ENCODE measurements around the gene OR6C1.
"Not testable (repeated sequence)": the region's sequence is repeated elsewhere in the genome, so short reads cannot be mapped to it uniquely, and the experiment has no call there.

Gene OR6C1

DNA sequence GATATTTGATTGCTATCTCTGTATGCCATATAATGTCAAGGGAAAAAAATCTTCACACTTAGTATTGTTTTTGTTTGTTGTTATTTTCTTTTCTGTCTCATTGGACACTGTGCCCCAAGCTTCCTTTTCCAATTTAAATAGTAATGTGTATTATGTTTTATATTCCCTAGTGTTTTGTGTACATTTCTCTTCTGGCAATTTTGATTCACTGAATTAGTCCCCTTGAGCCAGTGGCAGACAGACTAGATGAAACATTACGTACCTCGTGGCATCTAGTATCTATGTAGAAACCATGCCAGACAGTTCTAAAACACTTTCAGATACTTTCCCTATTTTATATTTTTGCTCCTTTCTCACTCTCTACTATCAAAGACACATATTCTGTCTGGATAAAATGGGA, at the start of gene OR6C1:
Gene OR6C1 (plus strand): TSS at position 301 of the 400 bp plus-strand sequence. CDS start 6,257 bp downstream, outside the sequence.
- DNase-seq (ENCODE audit: low read depth, low spot score) = no peak

DNA sequence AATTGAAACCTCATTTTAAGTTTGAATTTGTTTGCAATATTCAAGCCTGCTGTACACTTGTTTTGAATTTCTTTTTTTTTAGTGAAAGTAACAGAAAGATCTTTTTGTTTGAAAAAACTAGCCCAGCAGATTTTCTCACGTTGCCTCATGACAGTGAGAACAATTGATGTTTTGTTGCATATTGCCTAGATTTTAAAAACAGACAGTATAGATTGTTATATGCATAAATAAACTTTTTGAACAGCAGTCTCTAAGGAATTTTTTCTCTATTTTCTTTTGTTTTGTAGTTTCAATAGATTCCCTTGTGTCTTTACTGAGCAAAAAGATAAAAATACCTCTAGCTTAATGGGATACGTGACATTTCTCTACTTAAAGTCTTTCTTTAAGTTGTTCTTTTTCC, 33.2 kb upstream of the OR6C1 start:
- no peak for DNase-seq (ENCODE audit: low read depth, low spot score)

DNA sequence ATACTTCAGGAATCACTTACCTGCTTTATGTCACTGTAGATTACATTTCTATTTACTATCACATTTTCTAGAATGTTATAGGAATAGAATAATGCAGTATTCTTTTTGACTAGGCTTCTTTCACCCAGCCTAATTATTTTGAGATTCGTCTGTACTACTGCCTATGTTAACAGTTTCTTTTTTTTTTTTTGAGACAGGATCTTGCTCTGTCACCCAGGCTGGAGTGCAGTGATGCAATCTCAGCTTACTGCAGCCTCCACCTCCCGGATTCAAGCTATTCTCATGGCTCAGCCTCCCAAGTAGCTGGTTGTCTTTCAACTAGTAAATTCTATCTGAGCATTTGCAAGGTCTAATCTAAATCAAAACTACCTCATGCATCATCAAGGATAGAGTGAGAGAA, 24.1 kb upstream of the OR6C1 start:
- DNase-seq (ENCODE audit: low read depth, low spot score) = no peak

DNA sequence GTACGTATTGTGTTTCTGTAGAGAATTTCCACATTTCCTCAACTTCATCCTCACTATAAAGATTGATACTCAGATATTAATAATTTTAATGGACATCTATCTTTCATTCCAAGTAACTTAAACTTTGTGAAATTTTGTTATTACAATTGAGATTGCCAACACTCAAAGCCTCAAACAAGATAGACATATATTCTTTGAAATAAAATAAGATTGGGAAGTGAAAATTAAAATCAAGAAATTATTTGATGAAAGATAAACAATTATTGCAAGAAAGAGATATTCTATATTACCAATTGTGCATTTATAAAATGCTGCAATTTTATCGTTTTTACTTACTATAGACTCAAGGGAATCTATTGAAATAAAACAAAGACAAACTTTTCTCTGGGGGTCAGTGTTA, 17.7 kb upstream of the OR6C1 start, which contains the start of gene OR6C6:
Gene OR6C6 (minus strand): TSS at position 101 of the 400 bp plus-strand sequence. CDS start 1,337 bp downstream, outside the sequence.
- DNase-seq (ENCODE audit: low read depth, low spot score) = no peak

DNA sequence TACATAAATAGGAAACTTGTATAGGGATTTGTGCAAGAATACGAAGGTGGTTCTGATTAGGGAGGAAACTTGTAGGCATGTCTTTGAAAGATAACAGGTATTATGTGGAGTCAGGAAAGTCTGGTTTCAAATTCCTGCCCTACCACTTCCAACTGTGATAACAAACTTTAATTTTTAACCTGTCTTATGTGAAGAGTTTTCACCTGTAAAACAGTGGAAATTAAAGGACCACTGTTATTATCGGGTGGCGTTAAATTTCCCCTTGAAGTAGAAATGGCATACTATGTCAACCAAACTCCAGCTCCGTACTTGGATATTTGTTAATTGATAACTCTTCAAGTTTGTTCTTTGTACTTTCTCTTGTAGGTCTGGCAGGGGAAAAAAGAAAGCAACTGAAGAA, 6.1 kb downstream of the OR6C1 start:
- DNase-seq (ENCODE audit: low read depth, low spot score) = no peak

DNA sequence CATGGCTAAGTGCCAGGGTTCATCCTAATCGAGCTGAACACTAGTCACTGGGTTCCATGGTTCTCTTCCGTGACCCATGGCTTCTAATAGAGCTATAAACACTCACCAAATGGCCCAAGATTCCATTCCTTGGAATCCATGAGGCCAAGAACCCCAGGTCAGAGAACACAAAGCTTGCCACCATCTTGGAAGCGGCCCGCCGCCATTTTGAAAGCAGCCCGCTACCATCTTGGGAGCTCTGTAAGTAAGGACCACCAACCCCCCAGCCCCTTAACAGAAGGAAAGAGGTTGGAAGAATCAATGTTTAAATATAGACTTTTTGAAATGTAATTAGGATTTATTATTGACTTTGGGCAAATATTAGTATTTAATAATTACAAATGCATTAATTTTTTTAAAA, 11.7 kb downstream of the OR6C1 start:
- not testable (repeated sequence) for DNase-seq (ENCODE audit: low read depth, low spot score)

DNA sequence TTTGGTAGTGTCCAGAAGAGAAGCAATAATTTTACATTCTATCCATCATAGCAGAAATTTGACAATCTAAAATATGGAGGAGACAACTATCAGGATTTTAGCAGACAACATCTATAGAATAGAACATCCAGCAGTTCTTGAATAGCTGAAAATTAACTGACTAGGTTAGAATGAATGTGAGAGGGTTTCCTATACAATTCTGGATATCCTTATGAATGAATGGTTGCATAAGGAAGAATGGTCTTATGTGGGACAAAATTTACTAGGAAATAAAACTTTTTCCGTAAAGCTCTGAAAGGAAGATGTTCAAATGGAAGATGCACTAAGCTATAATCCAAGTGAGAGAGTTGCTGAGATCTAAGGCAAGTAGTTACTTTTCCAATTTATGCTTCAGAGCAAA, 16.3 kb downstream of the OR6C1 start, which contains the start of gene OR6C3:
Gene OR6C3 (plus strand): TSS at position 301 of the 400 bp plus-strand sequence. CDS start 955 bp downstream, outside the sequence.
- DNase-seq (ENCODE audit: low read depth, low spot score) = no peak

DNA sequence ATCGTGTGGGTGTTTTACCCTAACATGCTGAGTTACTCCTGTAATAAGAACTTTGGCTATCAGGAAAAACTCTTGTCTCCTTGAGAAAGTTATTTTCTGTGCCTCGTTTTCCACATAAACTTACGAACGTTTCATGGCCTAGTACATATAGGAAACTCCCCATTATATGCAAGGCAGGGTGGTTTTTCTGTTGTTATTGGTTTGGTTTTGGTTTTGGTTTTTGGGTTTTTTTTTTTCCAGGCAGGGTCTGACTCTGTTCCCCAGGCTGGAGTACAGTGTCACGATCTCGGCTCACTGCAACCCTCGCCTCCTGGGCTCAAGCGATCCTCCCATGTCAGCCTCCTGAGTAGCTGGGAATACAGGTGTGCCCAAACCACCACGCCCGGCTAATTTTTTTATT, 21.9 kb downstream of the OR6C1 start:
- DNase-seq (ENCODE audit: low read depth, low spot score) = no peak

DNA sequence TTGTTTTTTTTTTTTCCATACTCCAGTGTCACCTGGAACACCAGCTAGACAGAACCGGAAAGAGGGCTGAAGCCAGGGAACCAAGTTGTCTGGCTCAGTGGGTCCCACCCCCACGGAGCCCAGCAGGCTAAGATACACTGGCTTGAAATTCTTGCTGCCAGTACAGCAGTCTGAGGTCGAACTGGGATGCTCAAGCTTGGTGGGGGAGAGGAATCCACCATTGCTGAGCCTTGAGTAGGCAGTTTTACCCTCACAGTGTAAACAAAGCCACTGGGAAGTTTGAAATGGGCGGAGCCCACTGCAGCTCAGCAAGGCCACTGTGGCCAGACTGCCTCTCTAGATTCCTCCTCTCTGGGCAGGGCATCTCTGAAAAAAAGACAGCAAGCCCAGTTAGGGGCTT, 41.2 kb downstream of the OR6C1 start:
- DNase-seq (ENCODE audit: low read depth, low spot score) = not testable (repeated sequence)

DNA sequence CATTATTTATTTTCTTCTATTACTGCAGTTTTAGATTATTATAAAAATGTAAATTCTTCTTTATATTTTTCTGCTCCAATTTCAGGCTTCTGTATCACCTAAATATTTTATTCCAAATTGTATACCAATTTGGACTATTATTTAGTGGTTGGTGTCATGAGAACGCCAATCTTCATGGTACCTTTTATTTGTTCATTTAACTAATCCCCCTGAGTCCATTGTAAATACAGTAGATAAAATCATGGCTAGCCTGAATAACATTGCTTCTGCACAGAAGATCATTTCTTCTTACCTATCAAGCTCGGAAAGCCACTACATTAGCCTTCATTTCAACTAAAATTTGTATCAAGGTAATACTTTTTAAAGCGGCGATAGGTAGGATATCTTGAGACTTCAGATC, 48.5 kb downstream of the OR6C1 start, which contains the start of gene OR6C75:
Gene OR6C75 (plus strand): TSS at position 301 of the 400 bp plus-strand sequence. CDS start 2,136 bp downstream, outside the sequence.
- no peak for DNase-seq (ENCODE audit: low read depth, low spot score)

DNA sequence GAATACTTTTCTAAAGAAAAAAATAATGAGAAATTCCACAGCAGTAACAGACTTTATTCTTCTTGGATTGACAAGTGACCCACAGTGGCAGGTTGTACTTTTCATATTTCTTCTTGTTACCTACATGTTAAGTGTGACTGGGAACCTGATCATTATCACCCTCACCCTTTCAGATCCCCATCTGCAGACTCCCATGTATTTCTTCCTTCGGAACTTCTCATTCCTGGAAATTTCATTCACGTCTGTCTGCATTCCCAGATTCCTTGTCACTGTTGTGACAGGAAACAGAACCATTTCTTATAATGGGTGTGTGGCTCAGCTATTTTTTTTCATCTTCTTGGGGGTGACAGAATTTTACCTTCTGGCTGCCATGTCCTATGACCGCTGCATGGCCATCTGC, 50.9 kb downstream of the OR6C1 start:
- no peak for DNase-seq (ENCODE audit: low read depth, low spot score)
